ENCODE results near the gene PCDHB6. TPM values are rescaled to one million over a fixed set of nuclear protein-coding genes. Genes with fewer than 3 reads are reported as not detected.
"Not testable (repeated sequence)": the region's sequence is repeated elsewhere in the genome, so short reads cannot be mapped to it uniquely, and the experiment has no call there.

PCDHB6 gene
- total RNA-seq, 1 donor = 0.72 TPM

GRCh38 chr5:141177577-141178191 is 27.8 kb downstream of the PCDHB6 start, which contains the start of gene PCDHB8:
TSS of gene PCDHB8 (plus strand) at chr5:141177790. CDS start at chr5:141178035, 245 bp downstream.
- H4K20me1 ChIP-seq (ENCODE audit: insufficient read depth, low read length); H3K9me3 ChIP-seq (ENCODE audit: low read depth, low read length); H3K4me3 ChIP-seq (ENCODE audit: insufficient read depth, low read length); H3K4me1 ChIP-seq (ENCODE audit: insufficient read depth, low read length); H3K79me2 ChIP-seq (ENCODE audit: insufficient read depth, low read length); H2AFZ ChIP-seq (ENCODE audit: low read length); H3K4me2 ChIP-seq (ENCODE audit: insufficient read depth, low read length); H3K27ac ChIP-seq (ENCODE audit: low read depth, low read length); DNase-seq (ENCODE audit: insufficient read length, low spot score, missing footprints); H3K36me3 ChIP-seq (ENCODE audit: insufficient read depth, low read length); H3K27me3 ChIP-seq (ENCODE audit: insufficient read depth, low read length): not testable (repeated sequence)
- peak; percentile 17 for TF ChIP-seq CTCF (IDR thresholded peaks at IDR 0.05; ENCODE audit: extremely low read depth, low read depth, low read length)

GRCh38 chr5:141179371-141179770 is 29.5 kb downstream of the PCDHB6 start:
- not testable (repeated sequence) for H4K20me1 ChIP-seq (ENCODE audit: insufficient read depth, low read length); H3K79me2 ChIP-seq (ENCODE audit: insufficient read depth, low read length); H3K27ac ChIP-seq (ENCODE audit: low read depth, low read length); H3K4me1 ChIP-seq (ENCODE audit: insufficient read depth, low read length); DNase-seq (ENCODE audit: insufficient read length, low spot score, missing footprints); H2AFZ ChIP-seq (ENCODE audit: low read length); H3K4me2 ChIP-seq (ENCODE audit: insufficient read depth, low read length); H3K36me3 ChIP-seq (ENCODE audit: insufficient read depth, low read length); H3K4me3 ChIP-seq (ENCODE audit: insufficient read depth, low read length); H3K27me3 ChIP-seq (ENCODE audit: insufficient read depth, low read length); H3K9me3 ChIP-seq (ENCODE audit: low read depth, low read length)

GRCh38 chr5:141179876-141180275 is 30.0 kb downstream of the PCDHB6 start:
- not testable (repeated sequence) for DNase-seq (ENCODE audit: insufficient read length, low spot score, missing footprints); H4K20me1 ChIP-seq (ENCODE audit: insufficient read depth, low read length); H3K36me3 ChIP-seq (ENCODE audit: insufficient read depth, low read length); H3K27me3 ChIP-seq (ENCODE audit: insufficient read depth, low read length); H3K4me2 ChIP-seq (ENCODE audit: insufficient read depth, low read length); H3K4me3 ChIP-seq (ENCODE audit: insufficient read depth, low read length); H2AFZ ChIP-seq (ENCODE audit: low read length); H3K4me1 ChIP-seq (ENCODE audit: insufficient read depth, low read length); H3K27ac ChIP-seq (ENCODE audit: low read depth, low read length); H3K79me2 ChIP-seq (ENCODE audit: insufficient read depth, low read length); H3K9me3 ChIP-seq (ENCODE audit: low read depth, low read length)

GRCh38 chr5:141180313-141180712 is 30.5 kb downstream of the PCDHB6 start:
- H3K36me3 ChIP-seq (ENCODE audit: insufficient read depth, low read length) = no peaks in the 10 kb centered on the region
- no peak overlapping the region for H3K4me3 ChIP-seq (ENCODE audit: insufficient read depth, low read length)
- no peak for DNase-seq (ENCODE audit: insufficient read length, low spot score, missing footprints)
- no peaks in the 10 kb centered on the region for H4K20me1 ChIP-seq (ENCODE audit: insufficient read depth, low read length)
- no peaks in the 10 kb centered on the region for H3K79me2 ChIP-seq (ENCODE audit: insufficient read depth, low read length)
- H3K27ac ChIP-seq (ENCODE audit: low read depth, low read length) = no peak overlapping the region
- H2AFZ ChIP-seq (ENCODE audit: low read length) = no peak overlapping the region
- no peaks in the 10 kb centered on the region for H3K4me1 ChIP-seq (ENCODE audit: insufficient read depth, low read length)
- no peaks in the 10 kb centered on the region for H3K9me3 ChIP-seq (ENCODE audit: low read depth, low read length)
- TF ChIP-seq CTCF (IDR thresholded peaks at IDR 0.05; ENCODE audit: extremely low read depth, low read depth, low read length) = no peak
- no peaks in the 10 kb centered on the region for H3K27me3 ChIP-seq (ENCODE audit: insufficient read depth, low read length)
- no peak overlapping the region for H3K4me2 ChIP-seq (ENCODE audit: insufficient read depth, low read length)

GRCh38 chr5:141182248-141182647 is 32.4 kb downstream of the PCDHB6 start, which contains the start of gene PCDHB16:
TSS of gene PCDHB16 (plus strand) at chr5:141182387. CDS start at chr5:141182560, 173 bp downstream.
- Histone ChIP-seq H2AFZ (ENCODE audit: low read length) (peak within 1 kb of the TSS; percentile 72), H3K4me2 (ENCODE audit: insufficient read depth, low read length) (peak within 1 kb of the TSS; percentile 47), H3K79me2 (ENCODE audit: insufficient read depth, low read length) (no peaks in the 10 kb centered on the region), H3K4me1 (ENCODE audit: insufficient read depth, low read length) (no peaks in the 10 kb centered on the region), H3K9me3 (ENCODE audit: low read depth, low read length) (no peaks in the 10 kb centered on the region), H3K27me3 (ENCODE audit: insufficient read depth, low read length) (no peaks in the 10 kb centered on the region), H3K36me3 (ENCODE audit: insufficient read depth, low read length) (no peaks in the 10 kb centered on the region), H4K20me1 (ENCODE audit: insufficient read depth, low read length) (no peaks in the 10 kb centered on the region), H3K27ac (ENCODE audit: low read depth, low read length) (no peak within 1 kb of the TSS), H3K4me3 (ENCODE audit: insufficient read depth, low read length) (peak within 1 kb of the TSS; percentile 42)
- peak; percentile 52 for TF ChIP-seq CTCF (IDR thresholded peaks at IDR 0.05; ENCODE audit: extremely low read depth, low read depth, low read length)
- DNase-seq (ENCODE audit: insufficient read length, low spot score, missing footprints) = peak; percentile 71

- not testable (repeated sequence) for H3K79me2 ChIP-seq (ENCODE audit: insufficient read depth, low read length); H3K36me3 ChIP-seq (ENCODE audit: insufficient read depth, low read length); H3K4me2 ChIP-seq (ENCODE audit: insufficient read depth, low read length); H2AFZ ChIP-seq (ENCODE audit: low read length); H3K4me3 ChIP-seq (ENCODE audit: insufficient read depth, low read length); H3K27me3 ChIP-seq (ENCODE audit: insufficient read depth, low read length); H3K27ac ChIP-seq (ENCODE audit: low read depth, low read length); DNase-seq (ENCODE audit: insufficient read length, low spot score, missing footprints); H4K20me1 ChIP-seq (ENCODE audit: insufficient read depth, low read length); H3K9me3 ChIP-seq (ENCODE audit: low read depth, low read length); H3K4me1 ChIP-seq (ENCODE audit: insufficient read depth, low read length)
These were observed 34.4 kb downstream of the PCDHB6 start for GRCh38 chr5:141184117-141184855.
